GM12892 (cell line): ENCODE results near the gene ZAR1L.

ENCODE experiments used
- DNase-seq: peaks from one replicate; pipeline ENCODE4 v3.0.0; 2011; ENCODE audit not compliant: insufficient read length
- FAIRE-seq: peaks from 2 replicates; lab custom pipeline; 2011; peaks lifted over from hg19 to GRCh38; lab: Jason Lieb, UNC
- POLR2A ChIP-seq: IDR thresholded peaks from 2 replicates; pipeline ENCODE4 v1.6.1; 2011; ENCODE audit warnings: low read depth, low read length, control low read depth
- POLR2AphosphoS5 ChIP-seq: IDR thresholded peaks from 2 replicates; pipeline ENCODE4 v1.6.1; 2011; ENCODE audit warnings: low read depth, low read length, control low read depth
- TAF1 ChIP-seq: IDR thresholded peaks from 2 replicates; pipeline ENCODE4 v1.6.1; 2011; ENCODE audit warnings: low read depth, mild to moderate bottlenecking, control low read depth, low read length, borderline replicate concordance

ZAR1L gene

GRCh38 chr13:32300406-32300805 is 14.8 kb downstream of the ZAR1L start:
- FAIRE-seq = no peak
- TF ChIP-seq POLR2AphosphoS5 (no peak), POLR2A (no peak), TAF1 (no peak)
- no peak for DNase-seq

- DNase-seq (no peak), FAIRE-seq (no peak)
- no peak for TF ChIP-seq TAF1
- no peak for TF ChIP-seq POLR2AphosphoS5
- TF ChIP-seq POLR2A = no peak
These were observed 15.3 kb downstream of the ZAR1L start for GRCh38 chr13:32299893-32300292.

DNA sequence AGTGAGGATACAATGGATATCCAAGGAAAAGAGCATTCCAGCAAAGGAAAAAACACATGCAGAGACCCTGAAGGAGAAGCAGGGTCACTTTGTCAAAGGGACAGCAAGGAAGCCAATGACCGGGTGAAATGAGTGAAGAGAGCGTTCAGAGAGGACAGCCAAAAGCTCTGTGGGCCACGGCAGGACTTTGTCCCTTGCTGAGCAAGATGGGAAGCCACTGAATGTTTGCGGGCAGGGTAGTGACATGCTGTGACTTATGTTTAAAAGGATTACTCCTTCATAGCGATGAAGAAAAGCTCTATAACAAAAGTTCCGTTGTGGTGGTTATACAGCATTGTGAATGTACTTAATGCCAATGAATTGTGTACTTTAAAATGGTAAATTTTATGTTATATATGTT is 16.5 kb downstream of the ZAR1L start:
- no peak for DNase-seq
- FAIRE-seq = no peak
- TF ChIP-seq POLR2AphosphoS5 = no peak
- TF ChIP-seq POLR2A = no peak
- no peak for TF ChIP-seq TAF1

DNA sequence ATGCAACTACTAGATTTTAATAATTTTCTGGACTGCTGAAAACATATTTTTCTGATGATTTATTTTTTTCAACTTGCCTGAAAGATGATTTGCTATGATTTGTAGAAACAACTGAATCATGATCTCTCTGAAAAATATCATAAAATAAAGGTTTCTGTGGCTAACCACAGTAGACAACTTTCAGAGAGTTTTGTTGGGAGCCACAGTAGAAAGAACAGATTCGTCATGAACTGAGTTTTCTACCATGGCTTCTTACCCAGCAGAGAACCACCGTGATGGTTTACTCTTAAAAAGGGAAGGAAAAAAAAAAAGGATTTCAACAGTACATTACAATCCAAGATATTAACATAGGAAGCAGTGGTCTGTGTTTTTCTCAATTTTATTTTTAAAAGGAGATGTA is 18.0 kb downstream of the ZAR1L start:
- no peak for DNase-seq
- no peak for FAIRE-seq
- TF ChIP-seq TAF1 (no peak), POLR2A (no peak), POLR2AphosphoS5 (no peak)

GRCh38 chr13:32285633-32285965 is 29.6 kb downstream of the ZAR1L start:
- FAIRE-seq = no peak
- TF ChIP-seq TAF1 (no peak), POLR2A (no peak), POLR2AphosphoS5 (no peak)

GRCh38 chr13:32284927-32285632 is 30.1 kb downstream of the ZAR1L start:
- TF ChIP-seq POLR2A = no peak
- no peak for TF ChIP-seq TAF1
- no peak for TF ChIP-seq POLR2AphosphoS5
- no peak for FAIRE-seq
- DNase-seq = no peak

More at GRCh38 chr13:32285633-32285965, 29.6 kb downstream of the ZAR1L start:
- no peak for DNase-seq

DNA sequence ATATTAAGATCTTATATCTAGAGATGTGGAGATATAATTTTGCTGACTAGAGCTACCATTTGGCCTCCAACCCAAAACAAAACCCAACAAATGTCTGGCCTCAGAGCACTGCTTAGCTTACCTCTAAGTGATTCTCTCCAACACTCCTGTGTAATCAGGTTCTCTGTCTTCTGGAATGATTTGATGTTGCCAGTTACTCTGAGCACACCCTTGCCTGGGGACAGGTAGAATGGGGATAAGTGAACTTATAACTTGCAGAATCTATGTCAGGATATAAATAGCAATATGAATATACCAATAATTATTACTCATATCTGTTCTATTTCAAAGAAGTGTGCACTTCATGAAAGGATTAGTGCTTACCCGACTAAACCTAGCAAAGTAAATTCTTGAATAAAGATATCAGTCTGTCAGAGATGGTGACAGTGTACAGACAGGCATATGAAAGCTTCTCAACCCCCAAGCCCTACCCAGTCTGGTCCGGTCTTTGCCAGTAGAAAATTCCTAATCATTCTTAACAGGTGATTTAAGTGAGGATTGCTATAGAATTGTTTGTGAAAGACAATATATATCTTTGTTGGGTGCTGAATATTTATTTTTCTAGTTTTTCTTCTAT is 33.0 kb downstream of the ZAR1L start:
- TF ChIP-seq POLR2AphosphoS5 (no peak), TAF1 (no peak), POLR2A (no peak)
- DNase-seq (no peak), FAIRE-seq (no peak)

GRCh38 chr13:32281096-32281495 is 34.1 kb downstream of the ZAR1L start:
- FAIRE-seq = no peak
- DNase-seq = no peak
- TF ChIP-seq POLR2AphosphoS5 = no peak
- TF ChIP-seq POLR2A = no peak
- TF ChIP-seq TAF1 = no peak

GRCh38 chr13:32278426-32278825 is 36.7 kb downstream of the ZAR1L start:
- FAIRE-seq = no peak
- no peak for TF ChIP-seq POLR2A
- no peak for TF ChIP-seq TAF1
- TF ChIP-seq POLR2AphosphoS5 = no peak
- DNase-seq = no peak

DNA sequence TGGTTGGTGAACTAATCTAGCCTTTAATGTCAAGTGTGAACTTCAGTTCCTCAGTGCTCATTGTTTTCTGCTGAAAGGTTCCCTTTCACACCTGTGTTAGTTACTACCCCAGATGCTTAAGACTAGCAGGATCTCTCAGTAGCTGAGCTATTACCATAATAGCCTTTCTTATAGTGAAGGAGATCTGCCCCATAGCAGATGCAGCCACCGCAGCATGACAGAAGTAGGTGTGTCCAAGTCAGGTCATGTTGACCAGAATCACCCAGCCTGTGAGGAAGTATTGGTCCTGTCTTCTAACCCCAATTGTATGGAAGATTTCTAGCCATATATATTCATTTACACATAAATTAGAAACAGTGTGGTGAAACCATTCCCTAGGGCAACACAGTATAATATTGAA is 37.3 kb downstream of the ZAR1L start:
- DNase-seq = no peak
- no peak for FAIRE-seq
- TF ChIP-seq POLR2AphosphoS5 (no peak), TAF1 (no peak), POLR2A (no peak)

- DNase-seq = no peak
- TF ChIP-seq POLR2AphosphoS5 = no peak
- TF ChIP-seq POLR2A = no peak
- TF ChIP-seq TAF1 = no peak
- no peak for FAIRE-seq
These were observed 43.0 kb downstream of the ZAR1L start for GRCh38 chr13:32272021-32272683.

- peak; percentile 19 for DNase-seq
- TF ChIP-seq TAF1 (no peak), POLR2A (no peak), POLR2AphosphoS5 (no peak)
- peak; percentile 76 for FAIRE-seq
These were observed 47.2 kb downstream of the ZAR1L start for GRCh38 chr13:32267836-32268439.

DNA sequence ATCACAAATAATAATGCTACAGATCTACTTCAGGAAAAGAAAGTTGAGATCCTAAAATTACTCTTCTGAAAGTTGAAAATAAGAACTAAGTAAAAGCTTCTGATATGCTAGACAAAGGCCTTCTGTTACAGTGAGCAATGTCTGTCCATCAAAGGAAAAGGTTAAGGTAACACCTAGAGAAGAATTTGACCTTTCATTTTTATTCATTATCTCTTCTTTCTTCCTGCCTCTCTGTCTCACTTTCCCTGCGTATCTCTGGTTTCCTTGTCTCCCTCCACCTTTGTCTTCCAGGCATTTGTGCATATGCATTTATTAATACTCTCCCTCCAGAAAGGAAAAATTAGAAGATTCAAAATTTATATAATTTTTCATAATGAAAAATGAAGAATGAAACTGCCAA is 49.0 kb downstream of the ZAR1L start:
- DNase-seq (no peak), FAIRE-seq (no peak)
- TF ChIP-seq POLR2AphosphoS5 (no peak), TAF1 (no peak), POLR2A (no peak)
